Skeletal muscle tissue (tissue), 4 donors: Measurements from ENCODE around the gene PRRT3. TPM values are rescaled to one million over a fixed set of nuclear protein-coding genes. Genes with fewer than 3 reads are reported as not detected.

ENCODE experiments used
- H3K27ac ChIP-seq: one replicate; pipeline ENCODE4 v1.7.0; 2013; ENCODE audit warnings: mild to moderate bottlenecking, low read depth, low read length, inconsistent platforms
- H3K27me3 ChIP-seq, 3 donors: one replicate each; pipeline ENCODE4 v1.7.0; 2013; ENCODE audit warnings: low read length in 3 of 3; ENCODE audit not compliant: control insufficient read depth in 3 of 3, insufficient read depth in 3 of 3
- H3K36me3 ChIP-seq, 3 donors: one replicate each; pipeline ENCODE4 v1.7.0; 2013; ENCODE audit warnings: low read length in 3 of 3; ENCODE audit not compliant: control insufficient read depth in 3 of 3, insufficient read depth in 3 of 3
- H3K4me1 ChIP-seq, 3 donors: one replicate each; pipeline ENCODE4 v1.7.0; 2013; ENCODE audit warnings: low read length in 3 of 3, mild to moderate bottlenecking in 3 of 3; ENCODE audit not compliant: control insufficient read depth in 3 of 3, insufficient read depth in 3 of 3
- H3K4me3 ChIP-seq, 3 donors: one replicate each; pipeline ENCODE4 v1.7.0; 2013; ENCODE audit warnings: low read length in 3 of 3
- H3K9ac ChIP-seq, 3 donors: one replicate each; pipeline ENCODE4 v1.7.0; 2013; ENCODE audit warnings: low read length in 3 of 3, mild to moderate bottlenecking in 3 of 3, moderate library complexity in 2 of 3, low read depth in 1 of 3
- H3K9me3 ChIP-seq, 3 donors: one replicate each; pipeline ENCODE4 v1.7.0; 2013; ENCODE audit warnings: low read length in 3 of 3; ENCODE audit not compliant: control insufficient read depth in 3 of 3
- total RNA-seq: library from RNA; depleted of rRNA; stranded (reverse); fragments of >200 nt; gene quantifications from one replicate; pipeline ENCODE4 v1.2.3, GENCODE V29; 2014
- donor health status: Osteomylitis.

Gene PRRT3
- total RNA-seq, 1 donor from 2014 or later, result 0.52 TPM

DNA sequence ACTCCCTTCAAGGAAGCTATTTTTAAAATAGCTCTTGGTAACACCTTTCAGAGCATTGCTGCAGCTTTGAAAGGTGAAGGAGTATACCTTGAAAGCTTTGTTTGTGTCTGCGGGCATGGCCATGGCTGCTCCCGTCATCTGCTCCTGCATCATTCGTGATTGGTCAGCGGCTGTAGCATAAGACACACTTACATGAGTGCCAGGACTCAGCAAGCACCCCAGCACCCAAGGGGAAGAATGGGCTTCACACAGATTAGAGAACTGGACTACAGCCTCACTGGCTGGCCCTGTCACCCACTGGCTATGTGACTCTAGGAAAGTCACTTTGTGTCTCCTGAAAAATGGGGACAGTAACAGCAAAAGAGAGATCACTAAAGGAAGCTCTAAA lies 17.4 kb upstream of the PRRT3 start:
- Histone ChIP-seq H3K9ac (no peak overlapping the region), H3K4me3 (no peak overlapping the region), H3K9me3 (no peaks in the 10 kb centered on the region), H3K4me1 (peaks cover 0 to 3% (median 3%) of the 10 kb centered on the region in 3 donors), H3K27me3 (no peaks in the 10 kb centered on the region), H3K36me3 (peaks cover 30 to 74% (median 63%) of the 10 kb centered on the region in 3 donors), H3K27ac (no peak overlapping the region)

DNA sequence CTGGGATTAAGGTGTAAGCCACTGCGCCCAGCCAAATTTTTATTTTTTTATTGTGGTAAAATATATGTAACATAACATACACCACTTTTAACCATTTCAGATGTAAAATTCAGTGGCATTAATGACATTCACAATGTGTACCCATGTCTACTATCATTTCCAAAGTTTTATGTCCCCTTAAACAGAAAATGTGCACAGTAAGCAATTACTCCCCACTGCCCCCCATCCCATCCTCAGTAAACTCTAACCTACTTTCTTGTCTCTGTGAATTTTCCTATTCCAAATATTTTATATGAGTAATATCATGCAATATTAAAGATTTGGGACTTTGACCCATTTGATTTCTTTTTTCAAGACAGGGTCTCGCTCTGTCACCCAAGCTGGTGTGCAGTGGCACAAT lies 14.6 kb upstream of the PRRT3 start:
- Histone ChIP-seq H3K27ac (no peak overlapping the region), H3K27me3 (no peaks in the 10 kb centered on the region), H3K9ac (no peak overlapping the region), H3K4me3 (no peak overlapping the region), H3K36me3 (peaks cover 42 to 80% (median 70%) of the 10 kb centered on the region in 3 donors), H3K9me3 (no peaks in the 10 kb centered on the region), H3K4me1 (no peaks in the 10 kb centered on the region)

DNA sequence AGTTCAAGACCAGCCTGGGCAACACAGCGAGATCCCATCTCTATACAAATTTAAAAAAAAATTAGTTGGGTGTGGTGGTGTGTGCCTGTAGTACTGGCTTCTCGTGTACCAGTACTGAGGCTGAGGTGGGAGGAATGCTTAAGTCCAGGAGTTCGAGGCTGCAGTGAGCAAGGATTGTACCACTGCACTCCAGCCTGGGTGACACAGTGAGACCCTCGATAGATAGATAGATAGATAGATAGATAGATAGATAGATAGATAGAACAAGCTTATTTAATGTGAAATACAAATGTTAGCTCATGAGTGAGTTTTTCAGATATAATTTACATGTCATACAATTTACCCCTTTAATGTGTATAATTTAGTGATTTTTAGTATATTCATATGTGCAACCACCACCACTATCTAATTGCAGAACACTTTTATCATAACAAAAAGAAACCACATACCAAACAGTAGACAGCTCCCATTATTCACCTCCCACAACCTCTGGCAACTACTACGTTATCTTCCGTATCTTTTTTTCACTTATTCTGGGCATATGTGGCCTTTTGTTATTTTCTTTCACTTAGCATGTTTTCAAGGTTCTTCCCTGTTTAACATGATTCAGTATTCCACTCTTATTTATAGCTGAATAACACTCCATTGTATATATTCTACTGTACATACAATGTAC lies 13.1 kb upstream of the PRRT3 start:
- H3K27ac ChIP-seq, result no peak overlapping the region
- no peak overlapping the region for H3K9ac ChIP-seq
- no peak overlapping the region for H3K4me3 ChIP-seq
- H3K4me1 ChIP-seq, result no peaks in the 10 kb centered on the region
- no peaks in the 10 kb centered on the region for H3K27me3 ChIP-seq
- no peaks in the 10 kb centered on the region for H3K9me3 ChIP-seq
- H3K36me3 ChIP-seq, result peaks cover 36 to 72% (median 69%) of the 10 kb centered on the region in 3 donors

DNA sequence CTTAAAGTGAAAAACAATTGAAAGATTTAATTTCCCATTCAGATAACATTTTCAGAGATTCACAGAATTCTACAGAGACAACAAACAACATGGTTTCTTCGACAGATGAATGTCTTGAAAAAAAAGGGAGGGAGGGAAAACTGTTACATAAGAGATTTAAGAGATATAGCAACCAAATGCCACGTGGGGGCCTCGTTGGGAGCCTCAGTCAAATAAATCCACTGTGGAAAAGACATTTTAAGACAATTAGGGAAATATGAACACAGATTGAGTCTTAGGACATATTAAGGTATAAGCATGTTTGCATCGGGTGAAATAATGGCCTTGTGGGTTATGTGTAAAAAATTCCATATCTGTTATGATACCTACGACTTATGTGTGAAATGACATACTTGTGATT lies 5.0 kb upstream of the PRRT3 start:
- H3K4me1 ChIP-seq, result peaks cover 6 to 20% (median 19%) of the 10 kb centered on the region in 3 donors
- H3K9ac ChIP-seq, result no peak overlapping the region
- no peaks in the 10 kb centered on the region for H3K9me3 ChIP-seq
- H3K27ac ChIP-seq, result no peak overlapping the region
- H3K27me3 ChIP-seq, result no peaks in the 10 kb centered on the region
- no peak overlapping the region for H3K4me3 ChIP-seq
- peaks cover 5 to 22% (median 13%) of the 10 kb centered on the region in 3 donors for H3K36me3 ChIP-seq

DNA sequence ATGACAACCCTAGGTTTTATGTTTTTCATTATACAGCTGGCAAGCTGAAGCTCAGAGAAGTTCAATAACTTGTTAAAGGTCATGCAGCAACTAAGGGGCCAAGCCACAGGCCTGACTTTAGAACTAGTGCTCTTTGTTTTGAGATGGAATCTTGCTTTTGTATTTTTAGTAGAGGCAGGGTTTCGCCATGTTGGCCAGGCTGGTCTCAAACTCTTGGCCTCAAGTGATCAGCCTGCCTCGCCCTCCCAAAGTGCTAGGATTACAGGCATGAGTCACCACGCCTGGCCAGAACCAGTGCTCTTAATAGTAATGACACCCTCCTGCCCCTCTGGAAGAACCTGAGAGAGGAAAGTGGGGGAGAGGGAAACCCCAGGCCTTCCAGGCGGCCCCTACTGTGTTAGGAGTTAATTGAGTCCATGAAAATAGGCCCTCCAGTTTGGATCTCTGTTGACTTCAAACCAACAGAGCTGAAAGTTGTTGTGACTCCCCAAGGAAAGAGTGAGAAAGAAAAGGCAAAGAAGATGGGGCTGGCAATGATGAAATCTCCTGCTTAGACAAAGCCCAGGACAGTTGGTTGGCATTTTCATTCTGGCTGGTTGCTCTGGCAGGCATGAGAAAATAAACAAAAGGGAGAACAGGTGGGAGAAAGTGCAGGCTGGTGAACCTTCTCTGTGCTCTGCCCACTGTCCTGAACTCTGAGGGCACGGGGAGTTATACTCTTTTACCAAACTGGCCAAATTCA lies 3.6 kb upstream of the PRRT3 start:
- Histone ChIP-seq H3K4me3 (no peak overlapping the region), H3K4me1 (peaks cover 13 to 28% (median 25%) of the 10 kb centered on the region in 3 donors), H3K36me3 (peaks cover 0 to 12% (median 5%) of the 10 kb centered on the region in 3 donors), H3K9ac (no peak overlapping the region), H3K27ac (peak overlapping the region; percentile 58), H3K9me3 (no peaks in the 10 kb centered on the region), H3K27me3 (no peaks in the 10 kb centered on the region)

DNA sequence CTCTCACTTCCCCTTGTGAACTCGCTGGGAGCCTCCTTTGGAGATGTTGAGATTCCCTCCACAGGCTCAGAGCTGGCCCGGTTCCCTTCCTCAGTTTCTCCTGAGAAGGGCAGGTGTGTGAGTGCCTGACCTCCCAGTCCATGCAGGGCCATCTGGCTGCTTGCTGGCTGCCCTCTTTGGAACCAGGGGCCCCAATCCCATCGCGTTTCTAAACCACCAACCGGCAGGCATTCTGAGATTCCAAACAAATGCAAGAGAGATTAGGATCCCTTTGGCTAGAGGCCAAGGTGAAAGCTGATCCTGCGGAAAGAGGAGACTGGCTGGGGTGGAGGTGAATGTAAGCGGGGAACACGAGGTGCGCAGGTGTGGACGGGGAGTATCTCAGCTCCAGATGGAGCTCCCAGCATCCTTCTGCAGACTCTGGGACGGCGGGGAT lies 2.9 kb upstream of the PRRT3 start:
- Histone ChIP-seq H3K4me1 (peaks cover 13 to 28% (median 25%) of the 10 kb centered on the region in 3 donors), H3K27ac (no peak overlapping the region), H3K9me3 (no peaks in the 10 kb centered on the region), H3K36me3 (peaks cover 0 to 7% (median 7%) of the 10 kb centered on the region in 3 donors), H3K27me3 (no peaks in the 10 kb centered on the region), H3K4me3 (no peak overlapping the region), H3K9ac (no peak overlapping the region)

DNA sequence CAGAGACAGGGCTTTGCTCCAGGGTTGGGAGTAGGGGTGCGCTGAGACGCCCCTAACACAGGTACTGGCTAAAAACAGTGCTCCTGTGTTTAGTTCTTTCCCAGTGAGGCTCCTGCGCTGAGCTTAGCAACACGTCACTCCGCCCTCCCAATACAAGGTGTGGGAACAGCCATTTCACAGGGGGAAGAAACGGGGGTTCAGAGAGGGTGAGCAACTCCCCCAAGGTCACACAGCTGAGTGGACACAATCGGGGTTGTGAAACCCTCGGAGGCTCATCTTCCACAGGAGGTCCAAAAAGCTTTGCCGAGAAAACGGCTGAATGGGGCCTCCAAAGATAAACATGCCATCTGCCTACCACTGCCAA lies 628 bp downstream of the PRRT3 start:
- H3K27ac ChIP-seq, result no peak overlapping the region
- peak overlapping the region; percentile 38 to 70 (median 65) for H3K4me3 ChIP-seq
- peaks cover 5 to 8% (median 6%) of the 10 kb centered on the region in 3 donors for H3K36me3 ChIP-seq
- H3K9ac ChIP-seq, result peak overlapping the region in 2 of 3 donors; percentile 50
- no peaks in the 10 kb centered on the region for H3K9me3 ChIP-seq
- H3K4me1 ChIP-seq, result peaks cover 15 to 42% (median 35%) of the 10 kb centered on the region in 3 donors
- H3K27me3 ChIP-seq, result no peaks in the 10 kb centered on the region

DNA sequence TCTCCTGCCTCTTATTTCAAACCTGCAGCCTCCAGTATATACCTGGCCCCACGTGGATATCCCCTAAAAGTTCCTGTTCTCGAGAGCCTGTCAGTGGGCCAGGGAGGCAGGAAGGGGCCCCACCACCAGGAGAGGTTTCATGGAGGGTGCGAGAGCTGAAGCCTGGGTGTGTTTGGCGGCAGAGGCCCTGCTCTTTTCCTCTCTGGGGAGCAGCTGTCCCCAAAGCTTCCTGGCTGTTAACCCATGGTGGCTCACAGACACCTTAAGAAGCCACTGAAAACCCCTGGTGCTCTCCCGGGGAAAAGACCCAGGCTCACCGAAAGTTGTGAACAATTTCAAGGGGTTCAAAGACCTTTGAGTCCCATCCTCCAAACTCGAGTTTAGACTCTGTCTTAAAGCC lies 1.1 kb downstream of the PRRT3 start:
- peaks cover 15 to 44% (median 33%) of the 10 kb centered on the region in 3 donors for H3K4me1 ChIP-seq
- no peaks in the 10 kb centered on the region for H3K9me3 ChIP-seq
- no peak overlapping the region for H3K9ac ChIP-seq
- H3K27ac ChIP-seq, result no peak overlapping the region
- no peaks in the 10 kb centered on the region for H3K27me3 ChIP-seq
- no peak overlapping the region for H3K4me3 ChIP-seq
- H3K36me3 ChIP-seq, result peaks cover 5 to 8% (median 6%) of the 10 kb centered on the region in 3 donors

DNA sequence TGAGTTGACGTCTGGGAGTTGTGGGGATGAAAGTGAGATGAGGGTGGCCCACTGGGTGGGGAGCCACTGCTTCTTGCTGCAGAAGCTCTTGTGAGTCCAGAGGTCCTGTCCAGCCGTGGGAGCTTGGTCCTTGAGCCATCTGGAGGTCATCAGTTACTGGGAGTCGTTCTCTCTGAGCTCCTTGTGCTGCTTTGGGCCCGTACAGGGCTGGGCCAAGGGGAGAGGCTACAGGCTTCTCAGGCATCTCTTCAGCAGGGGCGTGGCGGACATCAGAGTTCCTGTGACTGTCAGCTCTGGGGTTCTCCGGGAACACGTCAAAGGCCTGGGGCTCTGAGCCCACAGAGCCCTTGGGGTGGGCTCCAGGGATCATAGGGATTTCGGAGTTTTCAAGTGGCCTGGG lies 2.6 kb downstream of the PRRT3 start:
- H3K27ac ChIP-seq, result no peak overlapping the region
- H3K27me3 ChIP-seq, result no peaks in the 10 kb centered on the region
- H3K9ac ChIP-seq, result no peak overlapping the region
- H3K9me3 ChIP-seq, result no peaks in the 10 kb centered on the region
- no peak overlapping the region for H3K4me3 ChIP-seq
- peaks cover 11 to 34% (median 21%) of the 10 kb centered on the region in 3 donors for H3K4me1 ChIP-seq
- H3K36me3 ChIP-seq, result peaks cover 5 to 10% (median 8%) of the 10 kb centered on the region in 3 donors

DNA sequence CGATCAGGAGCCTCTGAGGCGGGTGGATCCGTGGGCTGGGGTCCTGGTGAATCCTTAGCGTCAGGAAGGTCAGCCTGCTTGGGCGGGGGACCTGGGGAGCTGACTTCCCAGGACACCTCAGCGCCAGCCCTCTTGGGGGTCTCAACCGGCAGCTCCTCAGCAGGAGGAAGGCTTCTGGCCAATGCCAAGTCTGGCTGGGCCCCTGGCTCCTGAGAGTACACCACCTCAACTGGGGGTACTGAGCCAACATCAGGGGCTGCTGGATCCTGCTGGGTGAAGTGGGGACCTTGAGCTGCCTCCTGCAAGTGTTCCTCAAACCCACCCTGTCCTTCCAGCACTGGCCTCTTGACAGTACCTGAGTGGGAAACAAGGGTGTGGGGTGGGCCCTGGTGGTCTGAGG lies 3.1 kb downstream of the PRRT3 start:
- Histone ChIP-seq H3K36me3 (peaks cover 5 to 12% (median 9%) of the 10 kb centered on the region in 3 donors), H3K27ac (no peak overlapping the region), H3K9me3 (no peaks in the 10 kb centered on the region), H3K27me3 (no peaks in the 10 kb centered on the region), H3K4me3 (no peak overlapping the region), H3K4me1 (peaks cover 11 to 34% (median 19%) of the 10 kb centered on the region in 3 donors), H3K9ac (no peak overlapping the region)
